Thoracic aorta (tissue), 2 donors: ENCODE measurements around the gene AGPAT3. TPM values are rescaled to one million over a fixed set of nuclear protein-coding genes. Genes with fewer than 3 reads are reported as not detected.

Experiments
- ATAC-seq: fragments of 150-250 bp; one replicate; pipeline ENCODE4 v1.8.0; 2017; ENCODE audit warnings: low read depth; ENCODE audit not compliant: insufficient number of reproducible peaks, low FRiP score
- DNase-seq: peaks from one replicate; pipeline ENCODE4 v3.0.0-alpha.2; 2020; ENCODE audit warnings: low spot score
- H3K27ac ChIP-seq, 2 donors: fragments of 200-600 bp; sonication (generic); 1 replicate in 1 of 2; 2 replicates in 1 of 2; pipeline ENCODE4 v1.5.1; 2016; ENCODE audit warnings: mild to moderate bottlenecking in 2 of 2, moderate library complexity in 2 of 2
- H3K27me3 ChIP-seq: fragments of 200-600 bp; sonication (generic); replicated peaks from 2 replicates; pipeline ENCODE4 v1.6.0; 2016; ENCODE audit warnings: mild to moderate bottlenecking; ENCODE audit not compliant: insufficient read depth
- H3K36me3 ChIP-seq: fragments of 200-600 bp; sonication (generic); one replicate; pipeline ENCODE4 v1.5.1; 2016
- H3K4me1 ChIP-seq, 2 donors: fragments of 200-600 bp; sonication (generic); 1 replicate in 1 of 2; 2 replicates in 1 of 2; pipeline versions ENCODE4 v1.5.1 to v1.6.0; 2016; ENCODE audit warnings: low read depth in 2 of 2, mild to moderate bottlenecking in 1 of 2; ENCODE audit not compliant: control insufficient read depth in 1 of 2
- H3K4me3 ChIP-seq: fragments of 200-600 bp; sonication (generic); 2 replicates; pipeline ENCODE4 v1.5.1; 2016; ENCODE audit warnings: mild to moderate bottlenecking
- H3K9me3 ChIP-seq: fragments of 200-600 bp; sonication (generic); 2 replicates; pipeline ENCODE4 v1.5.1; 2016
- CTCF ChIP-seq: fragments of 200-600 bp; sonication (generic); IDR thresholded peaks from one replicate; pipeline ENCODE4 v1.5.1; 2019; ENCODE audit warnings: antibody characterized with exemption
- total RNA-seq, 2 donors: library from RNA; depleted of rRNA; stranded (reverse); fragments of >200 nt; gene quantifications; one replicate each; pipeline versions ENCODE4 v1.1.0 to v1.2.3, GENCODE V29; 2016

Gene AGPAT3
- total RNA-seq, 2 donors from 2014 or later = 32.8 to 37.9 TPM

GRCh38 chr21:43934116-43934515 is 69.1 kb downstream of the AGPAT3 start:
- DNase-seq = no peak
- ATAC-seq = no peak
- no peak for TF ChIP-seq CTCF
- H3K27ac ChIP-seq = no peak overlapping the region
- no peaks in the 10 kb centered on the region for H3K36me3 ChIP-seq
- H3K4me3 ChIP-seq = no peak overlapping the region
- H3K27me3 ChIP-seq = no peaks in the 10 kb centered on the region
- peaks cover 7 to 21% of the 10 kb centered on the region in 2 donors for H3K4me1 ChIP-seq
- H3K9me3 ChIP-seq = no peaks in the 10 kb centered on the region

GRCh38 chr21:43934716-43935705 is 70.0 kb downstream of the AGPAT3 start:
- H3K4me1 ChIP-seq = peaks cover 7 to 22% of the 10 kb centered on the region in 2 donors
- no peak for DNase-seq
- H3K27me3 ChIP-seq = no peaks in the 10 kb centered on the region
- no peaks in the 10 kb centered on the region for H3K36me3 ChIP-seq
- TF ChIP-seq CTCF = no peak
- H3K9me3 ChIP-seq = no peaks in the 10 kb centered on the region
- ATAC-seq = no peak
- H3K27ac ChIP-seq = peak overlapping the region; percentile 70 to 74
- H3K4me3 ChIP-seq = no peak overlapping the region

- no peak for TF ChIP-seq CTCF
- H3K27ac ChIP-seq = peak overlapping the region; percentile 70 to 74
Measured at GRCh38 chr21:43935711-43936110, 70.7 kb downstream of the AGPAT3 start.

GRCh38 chr21:43936247-43936967 is 71.4 kb downstream of the AGPAT3 start:
- DNase-seq (no peak), ATAC-seq (no peak)
- Histone ChIP-seq H3K4me1 (peaks cover 7 to 22% of the 10 kb centered on the region in 2 donors), H3K4me3 (peak overlapping the region; percentile 7), H3K27ac (peak overlapping the region; percentile 70 to 74), H3K9me3 (no peaks in the 10 kb centered on the region), H3K36me3 (no peaks in the 10 kb centered on the region), H3K27me3 (no peaks in the 10 kb centered on the region)
- no peak for TF ChIP-seq CTCF

More at GRCh38 chr21:43935711-43936110, 70.7 kb downstream of the AGPAT3 start:
- peaks cover 7 to 22% of the 10 kb centered on the region in 2 donors for H3K4me1 ChIP-seq
- no peaks in the 10 kb centered on the region for H3K9me3 ChIP-seq
- no peak overlapping the region for H3K4me3 ChIP-seq
- H3K36me3 ChIP-seq = no peaks in the 10 kb centered on the region
- no peak for ATAC-seq
- DNase-seq = no peak
- H3K27me3 ChIP-seq = no peaks in the 10 kb centered on the region
